HG03571 (cell line): ENCODE results near the gene DDX1.
"Not testable (repeated sequence)": the region's sequence is repeated elsewhere in the genome, so short reads cannot be mapped to it uniquely, and the experiment has no call there.

Experiments used
- ATAC-seq: cut with Tn5 transposase; IDR thresholded peaks from one replicate; pipeline ENCODE4 v1.9.1; 2021; ENCODE audit not compliant: unreplicated experiment

Gene DDX1

GRCh38 chr2:15672961-15673918, 81.6 kb downstream of the DDX1 start:
- no peak for ATAC-seq

GRCh38 chr2:15673919-15674636, 82.4 kb downstream of the DDX1 start:
- no peak for ATAC-seq

DNA sequence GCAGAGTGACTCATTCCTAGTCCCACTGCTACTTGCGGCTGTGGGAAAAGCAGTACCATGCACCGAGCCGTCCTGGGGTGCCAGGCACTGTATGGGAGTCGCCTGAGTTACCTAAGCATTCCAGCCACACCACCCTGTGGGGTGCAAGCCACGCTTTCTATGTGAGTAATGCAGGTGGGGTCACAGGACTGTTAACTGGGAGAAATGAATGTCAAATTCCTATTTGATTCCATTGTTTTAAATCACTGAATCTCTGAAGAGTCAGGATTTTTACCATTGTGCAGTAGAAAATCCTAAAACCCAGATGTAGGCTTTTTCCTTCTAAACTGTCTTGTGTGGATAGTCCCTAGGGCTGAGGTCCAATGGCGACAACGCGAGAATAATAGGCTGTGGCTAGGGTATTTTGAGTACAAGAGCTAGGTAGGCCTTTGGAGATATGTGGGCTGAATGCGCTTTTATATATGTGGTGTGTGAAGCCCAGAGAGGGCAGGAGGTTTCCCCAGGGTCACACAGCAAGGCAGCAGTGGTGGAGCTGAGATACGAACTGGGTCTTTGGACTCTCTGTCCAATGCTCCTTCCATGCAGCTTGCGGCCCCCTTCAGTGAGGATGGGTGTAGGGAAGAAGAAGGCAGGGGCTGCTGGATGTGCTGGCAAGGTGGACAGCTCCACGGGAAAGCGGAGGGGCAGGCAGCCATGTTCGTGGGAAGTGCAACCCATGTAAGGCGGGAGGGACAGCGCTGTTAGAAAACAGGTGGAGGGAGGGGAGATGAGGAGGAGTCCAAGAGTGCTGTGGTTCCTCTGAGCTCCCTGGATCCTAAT, 83.2 kb downstream of the DDX1 start:
- no peak for ATAC-seq

DNA sequence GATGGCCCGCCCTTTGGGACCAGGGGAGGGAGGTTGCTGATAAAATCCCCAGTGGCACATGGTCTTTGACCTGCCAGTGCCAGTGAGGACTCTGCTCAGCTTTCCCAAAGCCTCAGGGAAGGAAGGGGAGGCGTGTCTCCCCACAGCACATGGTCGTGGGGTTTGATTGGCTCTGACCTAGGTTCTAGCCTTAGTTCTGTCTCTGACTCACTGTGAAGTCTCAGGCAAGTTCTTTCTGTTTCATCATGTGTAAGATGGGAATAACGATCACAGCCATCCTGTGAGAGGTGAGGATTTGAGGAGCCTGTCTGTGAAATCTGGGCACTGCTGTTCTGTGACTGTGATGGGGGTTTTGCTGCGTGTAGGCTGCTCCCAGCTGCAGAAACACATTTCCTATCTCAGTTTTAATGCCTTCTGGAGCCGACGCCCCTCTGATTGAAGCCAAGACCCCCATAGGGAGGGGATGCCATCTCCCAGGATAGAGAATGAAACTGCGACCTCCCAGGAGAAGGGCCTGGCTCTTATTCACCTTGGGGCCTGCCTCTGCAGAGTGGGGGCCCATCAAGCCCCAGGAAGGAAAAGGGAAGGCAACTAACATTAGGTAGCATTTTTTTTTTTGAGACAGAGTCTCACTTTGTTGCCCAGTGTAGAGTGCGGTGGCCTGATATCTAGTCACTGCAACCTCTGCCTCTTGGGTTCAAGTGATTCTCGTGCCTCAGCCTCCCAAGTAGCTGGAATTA, 84.0 kb downstream of the DDX1 start:
- no peak for ATAC-seq

- ATAC-seq, result no peak
Observed at GRCh38 chr2:15677141-15677843, 85.6 kb downstream of the DDX1 start.

DNA sequence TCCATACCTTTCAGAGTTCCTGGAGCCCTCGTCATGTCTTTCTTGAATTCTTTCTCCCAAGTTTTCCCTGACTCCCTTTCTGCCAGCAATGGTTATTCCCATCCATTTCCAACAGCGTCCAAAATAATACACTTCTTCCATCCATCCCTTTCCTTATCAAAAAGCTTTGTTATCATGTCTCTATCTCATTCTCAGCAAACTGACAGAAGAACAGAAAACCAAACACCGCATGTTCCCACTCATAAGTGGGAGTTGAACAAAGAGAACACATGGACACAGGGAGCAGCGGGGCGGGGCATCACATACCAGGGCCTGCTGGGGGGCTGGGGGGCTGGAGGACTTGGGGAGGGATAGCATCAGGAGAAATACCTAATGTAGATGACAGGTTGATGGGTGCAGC, 86.7 kb downstream of the DDX1 start:
- ATAC-seq, result no peak

DNA sequence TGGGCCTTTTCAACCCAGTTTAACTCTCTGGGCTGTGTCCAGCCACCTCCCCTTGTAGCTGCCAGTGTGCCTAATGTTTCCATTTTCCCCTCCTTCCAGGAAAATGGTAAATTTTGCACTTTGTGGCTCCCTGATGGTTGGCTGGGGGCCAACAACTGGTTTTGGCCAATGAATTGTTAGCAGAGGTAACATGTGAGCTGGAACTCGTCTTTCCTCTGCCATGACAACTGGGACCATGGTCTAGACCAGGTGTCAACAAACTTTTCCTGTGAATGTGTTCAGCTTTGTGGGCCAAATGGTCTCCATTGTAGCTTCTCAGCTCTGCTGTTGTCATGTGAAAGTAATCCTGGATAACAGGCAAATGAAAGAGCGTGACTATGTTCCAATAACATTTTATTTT, 87.2 kb downstream of the DDX1 start:
- ATAC-seq, result no peak

DNA sequence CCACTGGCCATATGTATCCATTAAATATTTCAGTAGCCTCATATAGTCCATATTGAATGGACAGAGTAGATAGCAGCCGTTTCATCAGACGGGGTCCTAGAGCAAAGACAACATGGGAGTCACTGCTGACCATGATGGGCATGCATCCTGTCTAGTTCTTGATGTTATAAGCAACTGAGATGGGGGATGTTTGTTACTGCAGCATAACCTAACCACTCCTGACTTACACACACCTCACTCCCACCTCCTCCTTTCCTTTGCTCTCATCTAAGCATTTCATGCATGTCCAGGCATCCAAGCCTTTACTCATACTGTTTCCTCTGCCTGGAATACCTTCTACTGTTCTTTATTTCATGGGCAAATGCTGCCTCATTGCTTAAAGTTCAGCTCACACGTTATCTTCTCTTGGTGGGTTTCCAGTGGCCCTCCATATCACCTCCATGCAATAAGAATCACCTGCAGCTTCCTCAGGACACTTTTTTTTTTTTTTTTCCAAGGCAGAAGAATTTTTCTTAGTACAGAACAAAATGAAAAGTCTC, 87.8 kb downstream of the DDX1 start:
- ATAC-seq, result no peak

- not testable (repeated sequence) for ATAC-seq
Observed at GRCh38 chr2:15680132-15680531, 88.5 kb downstream of the DDX1 start.
